HG02938 (cell line): ENCODE data around the gene UBTD1.

Source experiments
- ATAC-seq: cut with Tn5 transposase; IDR thresholded peaks from one replicate; pipeline ENCODE4 v1.9.1; 2021; ENCODE audit warnings: mild to moderate bottlenecking, moderate library complexity; ENCODE audit not compliant: unreplicated experiment

Gene UBTD1

GRCh38 chr10:97580421-97581367 lies 82.0 kb downstream of the UBTD1 start:
- ATAC-seq, result no peak

- no peak for ATAC-seq
Measured at GRCh38 chr10:97582169-97582568, 83.4 kb downstream of the UBTD1 start.

GRCh38 chr10:97583476-97583875 lies 84.8 kb downstream of the UBTD1 start:
- ATAC-seq, result no peak

- ATAC-seq, result no peak
Measured at GRCh38 chr10:97584060-97584797, 85.5 kb downstream of the UBTD1 start, which contains the start of gene HOGA1. Gene HOGA1 (plus strand): TSS chr10:97584389. CDS start chr10:97584704, 315 bp downstream.

GRCh38 chr10:97584798-97585438 lies 86.2 kb downstream of the UBTD1 start:
- no peak for ATAC-seq

GRCh38 chr10:97585439-97585811 lies 86.7 kb downstream of the UBTD1 start:
- no peak for ATAC-seq

DNA sequence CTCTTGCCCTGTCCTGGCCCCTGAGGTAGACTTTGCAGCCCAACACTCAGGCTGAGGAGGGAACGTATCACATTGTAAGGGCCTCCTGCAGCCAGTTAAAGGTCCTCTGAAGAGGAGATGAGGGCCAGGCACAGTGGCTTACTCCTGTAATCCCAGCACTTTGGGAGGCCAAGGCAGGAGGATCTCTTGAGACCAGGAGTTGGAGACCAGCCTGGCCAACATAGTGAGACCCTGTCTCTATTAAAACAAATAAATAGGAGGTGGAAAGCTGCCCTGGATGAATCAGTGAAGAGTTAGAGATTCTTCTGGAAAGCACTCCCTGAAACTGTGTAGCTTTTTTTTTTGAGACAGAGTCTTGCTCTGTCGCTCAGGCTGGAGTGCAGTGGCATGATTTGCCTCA lies 88.5 kb downstream of the UBTD1 start:
- no peak for ATAC-seq

GRCh38 chr10:97589479-97589878 lies 90.8 kb downstream of the UBTD1 start, which contains the start of gene C10orf62:
Gene C10orf62 (plus strand): TSS chr10:97589721. CDS start chr10:97589898, 177 bp downstream.
- ATAC-seq, result no peak

DNA sequence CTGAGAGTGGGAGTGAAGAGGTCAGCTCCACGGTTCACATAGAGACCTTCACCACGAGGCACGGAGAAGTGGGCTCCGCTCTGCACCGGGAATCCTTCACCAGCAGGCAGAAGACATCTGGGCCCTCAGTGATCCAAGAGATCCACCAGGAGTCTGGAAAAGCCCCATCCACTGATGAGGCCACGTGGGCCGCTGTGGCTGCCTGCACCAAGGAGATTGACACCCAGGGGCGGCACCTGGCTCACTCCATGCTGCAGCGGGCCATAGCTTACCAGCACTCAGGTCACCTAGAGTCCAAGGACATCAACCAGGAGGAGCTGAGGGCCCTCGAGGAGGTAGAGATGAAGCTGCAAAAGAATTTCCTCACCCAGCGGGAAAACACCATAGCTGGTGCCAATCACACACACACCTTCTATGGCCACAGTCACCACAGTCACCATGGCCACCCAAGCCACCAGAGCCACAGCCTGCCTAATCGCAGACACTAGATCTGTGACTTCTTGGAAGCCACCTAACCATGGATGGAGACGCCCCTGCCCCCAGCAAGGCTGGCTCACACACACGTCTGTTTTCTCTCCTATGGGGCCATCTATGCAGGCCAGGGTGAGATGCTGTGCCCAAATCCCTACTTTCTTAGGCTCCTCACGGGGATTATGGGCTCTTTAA lies 91.5 kb downstream of the UBTD1 start:
- ATAC-seq, result no peak

DNA sequence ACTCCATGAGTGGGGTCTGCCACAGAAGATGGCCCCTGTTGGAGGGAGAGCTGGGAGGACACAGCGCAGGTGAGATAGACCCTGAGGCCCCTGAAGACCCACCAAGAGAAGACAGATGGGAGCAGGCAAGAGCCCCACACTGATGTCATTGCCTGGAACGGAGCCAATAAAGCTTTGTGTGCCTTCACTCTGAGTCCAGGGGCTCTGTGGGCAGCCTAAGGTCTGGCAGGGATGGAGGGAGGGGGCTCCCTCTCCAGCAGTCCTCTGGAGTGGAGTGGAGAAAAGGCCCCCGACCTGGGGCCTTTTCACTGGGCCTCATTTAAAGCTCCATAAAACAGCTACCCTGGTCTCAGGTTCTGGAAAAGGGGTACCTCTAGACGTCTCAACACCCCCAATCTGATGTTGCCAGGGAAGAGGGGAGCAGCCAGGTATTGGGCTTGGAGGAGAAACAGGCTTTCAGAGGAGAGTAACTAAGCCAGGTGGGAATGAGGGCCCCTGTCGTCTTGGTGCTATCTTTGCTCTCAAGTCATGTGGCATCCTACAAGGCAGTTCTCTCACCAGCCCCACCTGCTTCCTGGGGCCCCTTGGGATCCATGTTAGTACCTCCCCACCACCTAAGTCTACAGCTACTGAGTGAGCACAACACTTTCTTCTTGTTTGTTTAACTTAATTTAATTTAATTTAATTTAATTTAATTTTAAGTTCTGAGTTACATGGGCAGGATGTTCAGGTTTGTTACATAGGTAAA lies 92.2 kb downstream of the UBTD1 start:
- no peak for ATAC-seq

GRCh38 chr10:97593421-97593820 lies 94.7 kb downstream of the UBTD1 start:
- ATAC-seq, result no peak

- ATAC-seq, result no peak
Measured at GRCh38 chr10:97596101-97597082, 97.7 kb downstream of the UBTD1 start.

DNA sequence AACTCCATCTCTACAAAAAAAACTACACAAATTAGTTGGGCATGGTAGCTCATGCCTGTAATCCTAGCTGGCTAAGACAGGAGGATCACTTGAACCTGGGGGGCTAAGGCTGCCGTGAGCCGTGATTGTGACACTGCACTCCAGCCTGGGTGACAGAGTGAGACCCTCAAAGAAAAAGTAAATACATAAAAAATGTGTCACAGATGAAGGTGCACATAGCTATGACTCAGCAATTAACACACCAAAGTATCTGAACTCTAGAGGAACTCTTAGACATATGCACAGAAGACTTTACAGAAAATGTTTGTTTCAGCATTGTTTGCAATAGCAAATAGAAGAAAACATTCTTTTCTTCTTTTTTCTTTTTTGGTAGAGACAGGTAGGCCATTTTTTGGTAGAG lies 99.1 kb downstream of the UBTD1 start:
- no peak for ATAC-seq

- no peak for ATAC-seq
Measured at GRCh38 chr10:97598407-97599271, 99.9 kb downstream of the UBTD1 start.

- no peak for ATAC-seq
Measured at GRCh38 chr10:97599272-97599619, 100.5 kb downstream of the UBTD1 start.

GRCh38 chr10:97600616-97601015 lies 101.9 kb downstream of the UBTD1 start:
- no peak for ATAC-seq

- no peak for ATAC-seq
Measured at GRCh38 chr10:97601268-97602215, 102.8 kb downstream of the UBTD1 start.
